Measurements from ENCODE around the gene PTGR1. TPM values are rescaled to one million over a fixed set of nuclear protein-coding genes. Genes with fewer than 3 reads are reported as not detected.

PTGR1 gene
- total RNA-seq, 1 experiment from 2014 or later = 41.3 TPM

DNA sequence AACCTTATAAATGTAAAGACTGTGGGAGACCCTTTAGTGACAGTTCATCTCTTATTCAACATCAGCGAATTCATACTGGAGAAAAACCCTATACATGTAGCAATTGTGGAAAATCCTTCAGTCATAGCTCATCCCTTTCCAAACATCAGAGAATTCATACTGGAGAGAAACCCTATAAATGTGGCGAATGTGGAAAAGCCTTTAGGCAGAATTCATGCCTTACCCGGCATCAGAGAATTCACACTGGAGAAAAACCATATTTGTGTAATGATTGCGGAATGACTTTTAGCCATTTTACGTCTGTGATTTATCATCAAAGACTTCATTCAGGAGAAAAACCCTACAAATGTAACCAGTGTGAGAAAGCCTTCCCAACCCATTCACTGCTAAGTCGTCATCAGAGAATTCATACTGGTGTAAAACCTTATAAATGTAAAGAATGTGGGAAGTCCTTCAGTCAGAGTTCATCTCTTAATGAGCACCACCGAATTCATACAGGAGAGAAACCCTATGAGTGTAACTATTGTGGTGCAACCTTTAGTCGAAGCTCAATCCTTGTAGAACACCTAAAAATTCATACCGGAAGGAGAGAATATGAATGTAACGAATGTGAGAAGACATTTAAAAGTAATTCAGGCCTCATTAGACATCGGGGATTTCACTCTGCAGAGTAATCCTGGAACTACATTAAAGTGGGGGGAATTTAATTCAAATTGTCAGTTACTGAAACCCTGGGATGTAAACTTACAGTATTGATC is 56.8 kb downstream of the PTGR1 start:
- no peak for DNase-seq (ENCODE audit: low spot score)

DNA sequence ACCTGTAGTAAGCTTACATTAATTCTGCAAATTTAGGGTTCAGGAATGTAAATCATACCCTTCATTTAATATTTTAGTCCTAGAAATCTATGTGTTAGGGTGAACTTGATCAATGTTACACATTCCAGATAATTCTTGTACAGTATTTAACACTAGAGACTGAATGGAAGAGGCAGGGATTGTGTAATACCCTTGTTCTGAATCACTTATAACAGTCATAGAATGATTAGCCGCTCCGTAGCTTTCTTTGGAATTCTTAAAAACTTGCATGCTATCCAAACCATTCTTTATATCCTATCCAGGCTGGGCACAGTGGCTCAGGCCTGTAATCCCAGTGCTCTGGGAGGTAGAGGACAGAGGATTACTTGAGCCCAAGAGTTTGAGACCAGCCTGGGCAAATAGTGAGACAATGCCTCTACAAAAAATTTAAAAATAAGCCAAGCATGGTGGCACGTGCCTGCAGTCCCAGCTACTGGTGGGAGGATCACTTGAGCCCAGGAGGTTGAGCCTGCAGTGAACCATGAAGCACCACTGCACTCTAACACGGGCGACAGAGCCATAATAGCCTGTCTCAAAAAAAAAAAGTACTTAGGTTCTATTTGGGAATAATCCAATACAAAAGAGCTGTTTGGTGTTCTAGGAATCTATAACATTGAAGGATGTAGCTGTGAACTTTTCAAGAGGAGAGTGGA is 66.2 kb downstream of the PTGR1 start:
- DNase-seq (ENCODE audit: low spot score) = no peak

DNA sequence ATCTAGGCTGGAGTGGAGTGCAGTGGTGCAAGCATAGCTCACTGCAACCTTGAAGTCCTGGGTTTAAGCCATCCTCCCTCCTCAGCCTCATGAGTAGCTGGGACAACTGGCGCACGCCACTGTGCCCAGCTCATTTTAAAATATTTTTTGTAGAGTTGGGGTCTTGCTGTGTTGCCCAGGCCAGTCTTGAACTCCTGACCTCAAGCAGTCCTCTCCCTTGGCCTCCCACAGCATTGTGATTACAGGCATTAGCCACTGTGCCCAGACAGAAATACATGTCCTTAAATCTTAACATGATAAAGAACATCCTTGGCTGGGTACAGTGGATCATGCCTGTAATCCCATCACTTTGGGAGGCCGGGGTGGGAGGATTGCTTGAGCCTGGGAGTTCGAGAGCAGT is 67.7 kb downstream of the PTGR1 start:
- no peak for DNase-seq (ENCODE audit: low spot score)

DNA sequence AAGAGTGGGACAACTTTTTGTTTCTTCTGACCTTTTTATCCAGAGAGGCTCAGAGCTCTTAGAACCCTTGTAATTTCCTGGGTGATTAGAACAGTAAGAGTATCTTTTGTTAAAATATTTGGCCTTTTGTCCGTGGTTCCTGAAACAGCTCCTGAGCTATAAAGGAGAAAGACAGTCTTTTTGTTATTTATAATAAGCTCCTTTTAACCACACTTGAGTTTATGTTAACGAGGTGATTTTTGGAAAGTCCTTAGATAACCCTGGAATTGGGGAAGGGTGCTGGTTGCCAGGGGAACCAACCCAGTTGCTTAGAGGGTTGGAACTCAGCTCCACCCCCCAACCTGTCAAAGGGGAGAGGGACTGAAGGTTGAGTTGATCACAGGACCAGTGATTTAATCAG is 69.7 kb downstream of the PTGR1 start:
- DNase-seq (ENCODE audit: low spot score) = no peak

DNA sequence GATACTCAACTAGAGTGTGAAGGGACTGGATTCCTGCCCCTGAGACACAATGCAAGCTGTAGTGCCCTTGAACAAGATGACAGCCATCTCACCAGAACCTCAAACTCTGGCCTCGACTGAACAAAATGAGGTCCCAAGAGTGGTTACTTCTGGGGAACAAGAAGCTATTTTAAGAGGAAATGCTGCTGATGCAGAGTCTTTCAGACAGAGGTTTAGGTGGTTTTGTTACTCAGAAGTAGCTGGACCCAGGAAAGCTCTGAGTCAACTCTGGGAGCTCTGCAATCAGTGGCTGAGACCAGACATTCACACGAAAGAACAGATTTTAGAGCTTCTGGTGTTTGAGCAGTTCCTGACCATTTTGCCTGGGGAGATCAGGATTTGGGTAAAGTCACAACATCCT is 72.1 kb downstream of the PTGR1 start:
- DNase-seq (ENCODE audit: low spot score) = no peak

DNA sequence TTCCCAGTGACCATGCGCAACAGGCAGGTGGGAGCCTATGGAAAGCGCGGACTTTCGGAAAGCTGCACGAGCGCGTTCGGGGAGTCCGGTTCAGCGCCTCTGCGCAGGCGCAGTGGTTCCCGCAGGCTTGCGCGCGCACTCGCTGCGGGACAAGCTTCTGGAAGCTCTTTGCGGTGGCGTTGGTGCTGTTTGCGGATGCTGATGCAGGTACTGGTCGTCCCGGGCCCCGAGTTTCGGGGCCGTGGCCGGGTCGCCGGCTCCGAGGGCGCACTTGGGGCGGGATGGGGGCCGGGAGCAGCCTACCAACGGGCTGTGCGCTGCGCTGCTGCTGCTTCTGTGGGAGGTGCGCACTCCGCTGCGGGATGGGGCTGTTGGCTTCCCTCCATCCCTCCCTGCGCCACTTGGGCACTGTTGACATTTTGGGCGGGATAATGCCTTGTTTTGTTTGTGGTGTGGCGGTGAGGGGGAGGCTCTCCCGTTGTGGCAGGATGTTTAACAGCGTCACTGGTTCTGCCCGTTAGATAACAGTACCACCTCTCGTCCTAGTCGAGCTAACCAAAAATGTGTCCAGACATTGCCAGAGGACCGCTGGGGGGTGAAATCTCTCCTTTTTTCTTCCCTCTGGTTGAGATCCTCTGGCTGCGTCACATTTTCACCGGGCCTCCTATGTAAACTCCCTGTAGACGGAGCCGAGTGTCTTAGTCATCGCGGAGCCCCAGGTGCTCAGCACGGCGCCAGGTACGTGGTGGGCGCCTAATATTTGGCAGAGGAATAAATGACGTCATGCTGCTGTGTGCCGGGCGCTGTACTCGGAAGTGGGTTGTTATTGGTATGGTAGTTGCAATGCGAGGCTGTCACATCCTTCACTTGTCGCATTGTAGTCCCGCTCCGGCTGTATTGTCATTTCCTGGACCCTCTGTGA is 74.1 kb downstream of the PTGR1 start, which contains the start of gene ZNF483:
TSS of gene ZNF483 (plus strand) at position 124 of the 922 bp plus-strand sequence. CDS start 2,217 bp downstream, outside the sequence.
- DNase-seq (ENCODE audit: low spot score) = no peak

DNA sequence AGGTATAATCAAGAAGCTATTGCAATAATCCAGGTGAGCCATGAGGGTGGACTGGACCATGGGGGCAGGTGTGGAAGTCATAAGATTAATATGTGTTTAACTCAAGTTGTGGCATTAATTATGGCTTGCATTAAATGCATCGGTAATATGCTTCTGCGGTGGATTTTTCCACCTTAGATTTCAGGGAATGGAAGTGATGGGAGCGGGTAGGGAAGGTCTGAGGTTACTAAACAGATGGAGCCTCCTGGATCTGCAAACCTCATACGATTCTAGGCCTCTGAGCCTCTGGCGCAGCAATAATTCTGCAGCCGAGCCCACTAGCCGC is 74.8 kb downstream of the PTGR1 start:
- no peak for DNase-seq (ENCODE audit: low spot score)

DNA sequence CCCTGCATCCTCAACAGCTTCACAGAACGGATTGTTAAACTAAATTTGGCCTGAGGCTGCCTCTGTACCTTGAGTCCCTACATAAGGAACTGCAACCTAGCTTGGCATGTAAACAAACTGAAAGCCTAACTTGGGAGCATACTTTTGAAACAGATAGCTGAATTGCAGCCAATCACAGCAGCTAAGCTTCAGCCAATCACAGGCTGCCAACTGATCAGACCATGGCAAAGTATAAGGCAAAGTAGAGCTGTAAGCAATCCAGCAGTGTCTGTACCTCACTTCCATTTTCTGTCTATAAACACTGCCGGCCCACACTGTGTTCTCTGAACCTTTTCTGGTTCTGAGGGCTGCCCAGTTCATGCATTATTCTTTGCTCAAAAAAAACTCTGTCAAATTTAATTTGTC is 83.4 kb downstream of the PTGR1 start:
- DNase-seq (ENCODE audit: low spot score) = peak; percentile 15

DNA sequence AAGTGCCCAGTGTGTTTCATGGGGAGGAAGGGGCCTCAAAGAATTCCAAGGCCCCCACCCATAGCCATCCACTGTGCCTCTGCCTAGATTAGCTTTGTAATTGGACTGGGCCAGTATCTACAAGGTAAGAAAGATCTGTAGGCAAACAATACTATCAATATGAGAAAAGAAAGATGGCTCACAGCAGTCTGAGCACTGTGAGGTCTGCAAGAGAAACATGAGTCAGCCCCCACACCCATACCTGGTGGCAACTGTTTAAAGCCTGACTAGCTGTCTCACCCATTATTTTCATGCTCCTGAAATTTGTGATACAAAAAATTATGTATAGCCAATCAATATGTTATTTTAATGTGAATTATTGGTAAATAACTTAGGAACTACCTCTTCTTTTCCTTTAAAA is 84.5 kb downstream of the PTGR1 start:
- DNase-seq (ENCODE audit: low spot score) = no peak

Other genes with a start within 250 kb of the PTGR1 start
- 35.9 and 41.4 TPM in 2 replicates for gene ECPAS, start 115.3 kb downstream of the PTGR1 start, total RNA-seq (2014; rRNA removed; shearing (Covaris generic))
- not detected in 2 replicates for gene ZNF483, start 74.5 kb downstream of the PTGR1 start, total RNA-seq (2014; rRNA removed; shearing (Covaris generic))
- 4.7 and 7.7 TPM in 2 replicates for gene DNAJC25, start 31.7 kb upstream of the PTGR1 start, total RNA-seq (2014; rRNA removed; shearing (Covaris generic))
- gene GNG10, start 62.0 kb upstream of the PTGR1 start, total RNA-seq (2014; rRNA removed; shearing (Covaris generic)) = 8.6 and 13.7 TPM in 2 replicates
- not detected in 2 replicates for gene SHOC1, start 195.3 kb upstream of the PTGR1 start, total RNA-seq (2014; rRNA removed; shearing (Covaris generic))